Hepatic stellate cell (primary cell): ENCODE results near the gene PIP5KL1.
A peak's percentile ranks its signal among the peaks of the same experiment; 100 is the strongest.
"Not testable (repeated sequence)": the region's sequence is repeated elsewhere in the genome, so short reads cannot be mapped to it uniquely, and the experiment has no call there.

Source experiments
- DNase-seq: peaks from one replicate; pipeline ENCODE4 v3.0.0; 2011; ENCODE audit warnings: low spot score

The PIP5KL1 gene

GRCh38 chr9:127887792-127888191 is 42.8 kb downstream of the PIP5KL1 start:
- no peak for DNase-seq

- DNase-seq: no peak
Observed at GRCh38 chr9:127886401-127886972, 44.1 kb downstream of the PIP5KL1 start.

DNA sequence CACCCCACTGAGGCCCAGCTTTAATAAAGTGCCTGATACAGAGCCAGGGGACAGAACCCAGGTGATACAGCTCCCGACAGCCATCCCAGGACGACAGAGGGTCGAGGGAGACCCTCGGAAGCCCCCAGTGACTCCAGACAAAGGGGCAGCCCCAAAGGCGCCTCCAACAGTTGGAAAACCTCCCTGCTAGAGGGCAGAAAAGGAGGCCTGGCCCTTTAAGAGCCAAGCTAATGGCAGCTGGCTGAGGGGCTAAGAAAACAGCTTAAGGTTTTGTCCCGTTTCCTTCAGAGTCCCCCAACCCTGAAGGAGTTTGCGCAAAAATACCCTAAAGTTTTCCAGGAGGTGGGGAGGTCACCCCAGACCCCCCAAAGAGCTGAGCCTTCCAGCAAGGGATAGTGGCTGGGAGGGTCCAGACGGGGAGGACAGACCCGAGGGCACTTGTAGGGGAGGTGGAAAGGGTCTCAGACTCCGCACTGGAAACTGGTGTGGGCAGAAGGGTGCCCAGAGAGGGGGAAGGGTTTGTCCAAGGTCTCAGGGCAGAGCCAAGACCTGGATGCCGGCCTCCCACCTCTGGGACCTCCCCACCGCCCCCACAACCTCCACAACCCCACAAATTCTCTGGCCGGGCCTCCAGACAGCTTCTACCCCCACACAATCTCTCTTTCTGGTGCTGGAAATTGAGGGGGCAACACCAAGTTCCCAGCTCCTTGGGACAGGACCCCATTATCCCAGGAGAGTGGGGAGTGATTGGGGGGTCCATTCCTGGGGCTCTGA is 44.9 kb downstream of the PIP5KL1 start:
- no peak for DNase-seq

DNA sequence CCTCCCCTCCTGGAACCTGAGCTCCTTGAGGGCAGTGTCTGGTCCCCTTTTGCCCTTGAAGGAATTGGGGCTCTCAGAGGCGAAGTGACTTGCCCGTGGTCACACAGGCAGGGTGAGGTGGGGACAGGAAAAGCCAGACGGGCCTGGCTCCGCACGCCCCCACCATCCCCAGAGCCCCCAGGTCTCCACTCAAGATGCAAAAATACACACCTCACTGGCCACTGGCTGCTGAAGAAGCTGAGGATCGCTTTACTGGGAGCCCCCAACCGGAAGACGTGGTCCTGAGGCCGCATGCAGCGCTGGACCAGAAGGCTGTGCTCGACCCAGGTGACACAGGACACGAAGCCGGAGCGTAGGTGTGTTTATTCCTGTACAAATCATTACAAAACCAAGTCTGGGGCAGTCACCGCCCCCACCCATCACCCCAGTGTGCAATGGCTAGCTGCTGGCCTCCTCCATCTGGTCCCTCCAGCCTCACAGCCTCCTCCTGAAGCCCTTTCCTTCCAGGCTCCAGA is 45.5 kb downstream of the PIP5KL1 start:
- no peak for DNase-seq

DNA sequence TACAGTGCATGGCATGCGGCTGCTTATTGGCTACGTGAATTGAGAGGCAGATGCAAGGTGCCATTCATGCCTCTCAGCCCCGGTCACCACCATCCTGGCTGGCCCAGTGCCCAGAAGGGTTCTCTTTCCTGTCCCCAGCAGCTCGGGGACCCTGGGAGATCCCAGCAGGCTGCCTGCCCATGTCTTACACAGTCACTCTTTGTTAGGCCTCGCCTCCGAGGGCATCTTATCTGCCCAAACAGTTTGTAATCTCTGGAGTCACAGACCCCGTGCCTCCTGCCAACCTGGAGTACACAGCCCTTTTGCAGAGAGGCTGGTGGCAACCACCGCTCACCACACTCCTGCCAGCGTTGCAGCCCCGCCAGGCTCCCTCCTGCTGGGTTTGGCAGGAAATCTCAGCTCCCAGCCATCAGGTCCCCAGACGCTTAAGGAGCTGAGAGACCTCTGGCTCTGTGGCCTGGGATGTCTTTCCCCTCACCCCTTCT is 46.1 kb downstream of the PIP5KL1 start:
- no peak for DNase-seq

- no peak for DNase-seq
Observed at GRCh38 chr9:127883959-127884358, 46.6 kb downstream of the PIP5KL1 start.

DNA sequence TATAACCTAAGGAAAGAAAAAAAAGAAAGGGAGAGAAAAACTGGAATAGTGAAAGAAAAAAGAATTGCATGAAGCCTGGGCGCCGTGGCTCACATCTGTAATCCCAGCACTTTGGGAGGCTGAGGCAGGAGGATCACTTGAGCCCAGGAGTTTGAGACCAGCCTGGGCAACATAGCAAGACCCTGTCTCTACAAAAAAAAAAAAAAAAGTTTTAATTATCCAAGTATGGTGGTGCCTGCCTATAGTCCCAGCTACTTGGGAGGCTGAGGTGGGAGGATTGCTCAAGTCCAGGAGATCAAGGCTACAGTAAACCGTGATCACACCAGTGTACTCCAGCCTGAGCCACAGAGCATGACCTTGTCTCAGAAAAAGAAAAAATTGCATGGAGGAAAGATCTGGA is 48.9 kb downstream of the PIP5KL1 start:
- not testable (repeated sequence) for DNase-seq

- DNase-seq: no peak
Observed at GRCh38 chr9:127880143-127880542, 50.4 kb downstream of the PIP5KL1 start.

DNA sequence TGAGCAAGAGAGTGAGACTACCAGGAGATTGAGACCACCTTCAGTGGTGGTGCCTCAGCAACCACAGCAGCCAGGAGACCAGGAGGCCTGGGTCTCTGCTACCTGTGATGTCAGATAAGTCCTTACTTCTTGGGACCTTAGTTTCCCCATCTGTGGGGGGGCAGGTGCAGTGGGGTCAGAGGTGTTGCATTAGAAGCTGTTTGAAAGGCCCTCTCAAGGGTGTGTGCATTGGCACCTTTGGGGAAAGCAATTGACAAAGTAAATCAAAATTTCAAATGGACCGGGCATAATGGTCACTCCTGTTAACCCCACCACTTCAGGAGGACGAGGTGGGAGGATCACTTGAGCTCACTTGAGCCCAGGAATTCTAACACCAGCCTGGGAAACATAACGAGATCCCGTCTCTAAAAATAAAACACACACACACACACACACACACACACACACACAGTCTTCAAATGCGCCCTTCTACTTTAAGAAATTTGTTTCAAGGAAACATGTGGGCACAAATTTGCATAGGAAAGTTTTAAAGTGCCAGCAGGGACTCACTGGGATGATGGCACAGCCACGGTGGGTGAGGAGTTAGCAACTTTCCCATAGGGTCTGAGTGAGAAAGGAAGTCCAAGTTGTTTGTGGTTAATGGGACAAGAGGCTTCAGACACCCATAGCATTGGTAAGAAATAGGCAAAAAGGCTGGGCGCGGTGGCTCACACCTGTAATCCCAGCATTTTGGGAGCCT is 51.8 kb downstream of the PIP5KL1 start:
- DNase-seq: no peak

GRCh38 chr9:127878001-127878651 is 52.5 kb downstream of the PIP5KL1 start:
- no peak for DNase-seq

- peak; percentile 75 for DNase-seq
Observed at GRCh38 chr9:127877566-127877998, 53.0 kb downstream of the PIP5KL1 start, which contains the start of gene AK1. Gene AK1, minus strand, starts transcription at chr9:127877675. Its CDS starts 3,058 bp downstream, at chr9:127874617.

- DNase-seq: no peak
Observed at GRCh38 chr9:127876764-127877562, 53.6 kb downstream of the PIP5KL1 start.

- no peak for DNase-seq
Observed at GRCh38 chr9:127876026-127876763, 54.4 kb downstream of the PIP5KL1 start.

- peak; percentile 90 for DNase-seq
Observed at GRCh38 chr9:127875306-127875966, 55.1 kb downstream of the PIP5KL1 start.

GRCh38 chr9:127874301-127875221 is 56.0 kb downstream of the PIP5KL1 start:
- no peak for DNase-seq

DNA sequence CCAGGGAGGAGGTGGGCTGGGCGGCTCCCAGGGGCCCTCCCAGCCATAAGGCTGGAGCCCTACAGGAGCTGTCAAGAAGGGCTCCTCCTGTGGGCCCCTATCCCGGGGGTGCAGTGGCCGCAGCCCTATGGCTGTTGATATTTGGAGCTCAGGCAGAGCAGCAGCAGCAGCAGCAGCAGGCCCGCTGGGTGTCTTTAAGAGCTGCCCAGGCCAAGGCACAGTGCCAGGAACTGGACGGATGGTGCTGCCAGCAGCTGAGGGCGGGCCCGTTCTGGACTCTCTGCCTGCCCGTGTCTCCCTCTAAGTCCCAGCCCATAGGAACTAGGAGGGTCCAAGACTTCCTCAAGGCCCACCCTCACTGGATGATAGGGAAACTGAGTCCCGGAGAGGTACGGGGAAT is 56.7 kb downstream of the PIP5KL1 start:
- DNase-seq: no peak

DNA sequence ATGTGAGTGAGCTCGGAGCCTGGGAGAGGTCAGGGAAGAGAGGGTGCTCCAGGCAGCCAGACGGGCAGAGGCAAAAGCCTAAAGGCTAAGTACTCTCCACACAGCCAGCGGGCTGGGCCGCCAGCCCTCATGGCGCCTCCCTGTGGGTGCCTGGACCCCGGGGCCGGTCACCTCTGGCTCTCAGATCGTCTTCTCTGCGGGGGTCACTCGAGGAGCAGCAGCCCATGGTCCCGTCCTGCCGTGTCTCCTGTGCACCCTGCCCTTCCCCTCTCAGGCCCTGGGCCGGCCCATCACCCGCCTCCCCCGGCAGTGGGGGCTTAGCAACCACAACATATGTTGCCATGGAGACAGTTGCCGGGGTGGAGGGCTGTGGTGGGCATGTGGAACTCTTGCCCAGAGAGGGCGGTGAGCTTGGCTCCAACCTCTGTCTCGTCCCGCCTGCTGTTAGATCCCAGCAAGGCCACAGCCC is 57.3 kb downstream of the PIP5KL1 start:
- no peak for DNase-seq

- no peak for DNase-seq
Observed at GRCh38 chr9:127872369-127873222, 58.0 kb downstream of the PIP5KL1 start.
